CD4-positive, alpha-beta T cell treated with Interleukin-12 subunit alpha and Interleukin-12 subunit beta, for 1 hour (primary cell): ENCODE measurements around the gene PTPRM.

Experiments used
- DNase-seq: peaks from one replicate; pipeline ENCODE4 v3.0.0-alpha.2; 2020

The PTPRM gene

GRCh38 chr18:8133888-8134287 is 566.8 kb downstream of the PTPRM start:
- DNase-seq: no peak

GRCh38 chr18:8139127-8139527 is 572.0 kb downstream of the PTPRM start:
- DNase-seq: no peak

DNA sequence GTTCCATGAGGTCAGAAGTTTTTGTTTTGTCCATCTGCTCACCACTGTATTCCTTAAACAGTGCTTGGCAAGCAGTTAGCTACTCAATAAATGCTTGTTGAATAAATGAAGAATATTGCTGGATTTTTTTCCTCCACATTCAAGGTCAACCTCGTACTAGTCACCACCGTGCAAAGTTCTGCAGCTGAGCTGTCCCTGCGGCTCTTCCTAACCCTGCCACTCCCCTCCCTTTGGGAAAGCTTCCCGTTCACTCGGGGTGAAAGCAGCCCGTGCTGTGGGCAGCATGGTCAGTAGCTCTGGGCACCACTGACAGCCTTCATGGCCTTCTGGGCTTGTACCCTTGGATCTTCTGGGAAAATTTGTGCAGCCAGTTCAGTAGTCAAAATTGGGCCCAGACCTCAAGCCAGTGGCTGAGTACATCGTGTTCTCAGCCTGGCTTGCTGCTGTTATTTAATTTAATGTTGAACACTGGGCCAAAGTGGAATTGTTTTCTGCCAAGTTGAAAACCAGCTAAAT is 572.8 kb downstream of the PTPRM start:
- no peak for DNase-seq

- DNase-seq: no peak
Observed at GRCh38 chr18:8140841-8141501, 573.9 kb downstream of the PTPRM start.

DNA sequence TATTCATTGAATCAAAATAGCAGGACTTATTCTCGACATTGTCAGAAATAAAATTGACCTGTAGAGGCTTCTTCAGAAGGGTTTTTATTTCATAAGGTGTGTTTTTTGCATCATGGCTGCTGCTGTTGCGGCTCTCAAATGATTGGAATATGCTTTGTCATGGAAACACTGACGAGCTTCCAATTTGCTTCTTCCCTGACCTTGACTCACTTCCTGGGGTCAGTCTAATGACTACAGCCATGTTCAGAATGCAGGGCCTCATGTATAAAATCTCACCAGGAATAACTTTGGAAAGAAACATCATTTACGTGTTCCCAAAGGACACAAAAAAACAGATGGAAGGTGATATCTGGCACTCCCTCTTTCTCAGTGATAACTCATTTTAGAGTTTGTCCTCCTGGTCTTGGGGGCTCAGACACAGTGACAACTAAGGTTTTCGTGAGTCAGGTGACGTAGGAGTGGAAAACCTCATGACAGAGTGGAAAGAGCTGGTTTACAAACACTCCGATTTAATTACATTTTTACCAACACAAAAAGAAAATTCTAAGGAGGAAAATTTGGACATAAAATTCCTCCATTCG is 575.1 kb downstream of the PTPRM start:
- no peak for DNase-seq

- DNase-seq: no peak
Observed at GRCh38 chr18:8142932-8143331, 575.8 kb downstream of the PTPRM start.

DNA sequence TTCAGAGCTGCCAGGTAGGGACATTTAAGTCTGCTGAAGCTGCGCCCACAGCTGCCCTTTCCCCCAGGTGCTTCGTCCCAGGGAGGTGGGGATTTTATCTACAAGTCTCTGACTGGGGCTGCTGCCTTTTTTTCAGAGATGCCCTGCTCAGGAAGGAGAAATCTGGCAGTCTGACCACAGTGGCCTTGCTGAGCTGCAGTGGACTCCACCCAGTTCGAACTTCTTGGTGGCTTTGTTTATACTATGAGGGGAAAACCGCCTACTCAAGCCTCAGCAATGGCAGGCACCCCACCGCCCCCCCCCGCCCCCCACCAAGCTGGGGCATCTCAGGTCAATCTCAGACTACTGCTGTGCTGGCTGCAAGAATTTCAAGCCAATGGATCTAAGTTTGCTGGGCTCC is 584.1 kb downstream of the PTPRM start:
- no peak for DNase-seq

- no peak for DNase-seq
Observed at GRCh38 chr18:8153887-8154583, 586.9 kb downstream of the PTPRM start.

DNA sequence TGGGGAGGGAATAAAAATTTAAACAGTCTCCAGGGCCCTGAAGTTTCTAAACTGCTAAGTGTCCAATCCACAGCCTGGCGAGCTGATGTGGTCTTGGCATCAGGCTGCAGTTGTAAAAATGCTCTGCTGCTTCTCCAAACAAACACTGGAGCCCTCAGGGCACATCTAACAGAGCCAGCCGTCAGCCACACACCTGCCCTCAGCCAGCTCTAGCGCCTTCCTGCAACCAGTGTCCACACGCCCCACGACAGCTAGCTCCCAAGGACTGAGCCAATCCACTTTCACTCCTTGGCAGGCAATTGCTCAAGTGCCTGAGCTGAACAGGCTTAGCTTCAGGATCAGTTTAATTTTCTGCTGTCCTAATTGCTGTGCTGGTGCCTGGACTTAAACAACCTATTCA is 595.7 kb downstream of the PTPRM start:
- no peak for DNase-seq

DNA sequence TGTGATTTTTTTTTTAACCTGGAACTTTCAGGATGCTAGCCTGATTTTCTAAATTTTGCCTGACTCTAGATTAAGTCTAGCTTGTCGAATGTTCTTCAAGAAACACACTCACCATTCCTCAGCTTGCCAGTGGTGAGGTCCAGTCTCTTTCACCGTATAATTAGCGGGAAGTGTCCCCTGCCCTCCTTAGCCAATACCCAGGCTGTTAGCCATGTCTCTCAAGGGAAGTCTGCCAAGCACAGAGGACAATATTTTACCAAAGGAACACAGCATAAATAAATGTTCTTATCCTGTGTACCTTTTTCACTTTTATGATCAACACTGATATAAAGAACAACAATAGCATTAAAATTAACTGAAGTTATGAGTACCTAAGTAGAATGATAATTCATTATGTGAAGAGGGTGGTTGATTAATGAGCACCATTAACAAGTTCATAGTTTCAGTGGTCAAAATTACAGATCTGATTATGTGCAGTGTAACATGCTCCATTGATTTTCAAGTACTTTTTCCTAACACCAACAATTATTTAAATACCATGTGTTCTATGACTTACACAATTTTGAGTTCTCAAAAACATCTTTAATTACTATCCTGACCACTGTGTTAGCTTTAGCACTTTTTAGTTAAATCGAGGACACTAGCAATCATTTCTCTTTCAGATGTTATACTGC is 596.3 kb downstream of the PTPRM start:
- DNase-seq: no peak

DNA sequence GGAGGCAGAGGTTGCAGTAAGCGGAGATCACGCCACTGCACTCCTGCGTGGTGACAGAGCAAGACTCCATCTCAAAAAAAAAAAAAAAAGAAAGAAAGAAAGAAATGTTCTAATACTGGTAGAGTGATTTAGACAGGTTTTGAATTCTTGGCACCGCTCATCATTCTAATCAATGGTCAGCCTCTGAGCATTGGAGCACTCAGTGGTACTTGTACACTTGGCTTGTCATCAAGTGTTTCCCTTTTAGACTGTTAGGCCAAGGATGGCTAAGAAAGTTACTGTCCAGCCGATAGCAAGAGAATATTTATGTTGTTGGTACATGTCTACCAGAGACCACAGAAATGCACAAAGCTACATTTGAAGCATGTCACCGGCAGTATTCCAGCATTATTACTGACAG is 598.0 kb downstream of the PTPRM start:
- no peak for DNase-seq

- DNase-seq: no peak
Observed at GRCh38 chr18:8167026-8167425, 599.9 kb downstream of the PTPRM start.

DNA sequence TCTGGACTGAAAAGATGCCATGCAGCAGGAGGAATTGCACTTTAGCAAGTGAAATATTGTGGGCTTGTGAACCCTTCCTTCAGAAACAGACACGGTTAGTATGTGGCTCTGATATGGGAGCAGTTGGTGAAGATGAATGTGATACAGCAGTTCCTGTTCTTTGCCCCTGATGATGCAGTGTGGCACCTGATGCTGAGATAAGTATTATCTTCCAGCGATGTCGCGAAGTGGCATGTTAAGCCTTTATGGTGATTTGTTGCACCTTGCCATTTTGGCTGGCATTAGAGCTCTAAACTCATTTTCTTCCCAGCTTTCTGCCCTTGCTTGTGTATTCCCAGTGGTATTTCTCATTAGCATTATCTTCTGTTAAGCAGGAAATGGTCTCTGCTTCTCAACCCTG is 600.6 kb downstream of the PTPRM start:
- DNase-seq: no peak

- DNase-seq: no peak
Observed at GRCh38 chr18:8169722-8170121, 602.6 kb downstream of the PTPRM start.

DNA sequence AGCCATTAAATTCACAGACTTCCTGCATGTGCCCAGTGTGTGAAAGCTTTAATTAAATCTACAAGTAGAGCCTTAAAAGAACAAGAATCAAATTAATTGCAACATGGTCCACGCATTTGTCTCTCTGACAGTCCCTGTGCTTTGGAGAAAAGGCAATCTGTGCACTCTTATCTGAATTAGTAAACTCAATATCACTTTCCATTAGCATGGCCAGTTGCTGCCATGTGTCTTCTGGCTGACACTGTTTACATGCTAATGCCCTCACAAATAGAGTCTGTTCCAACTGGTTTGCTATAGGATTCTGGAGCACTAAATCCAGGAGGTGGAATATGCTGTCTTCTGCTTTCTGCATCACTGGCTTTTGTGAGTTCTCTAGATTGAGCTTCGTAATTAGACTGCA is 607.7 kb downstream of the PTPRM start:
- DNase-seq: no peak

DNA sequence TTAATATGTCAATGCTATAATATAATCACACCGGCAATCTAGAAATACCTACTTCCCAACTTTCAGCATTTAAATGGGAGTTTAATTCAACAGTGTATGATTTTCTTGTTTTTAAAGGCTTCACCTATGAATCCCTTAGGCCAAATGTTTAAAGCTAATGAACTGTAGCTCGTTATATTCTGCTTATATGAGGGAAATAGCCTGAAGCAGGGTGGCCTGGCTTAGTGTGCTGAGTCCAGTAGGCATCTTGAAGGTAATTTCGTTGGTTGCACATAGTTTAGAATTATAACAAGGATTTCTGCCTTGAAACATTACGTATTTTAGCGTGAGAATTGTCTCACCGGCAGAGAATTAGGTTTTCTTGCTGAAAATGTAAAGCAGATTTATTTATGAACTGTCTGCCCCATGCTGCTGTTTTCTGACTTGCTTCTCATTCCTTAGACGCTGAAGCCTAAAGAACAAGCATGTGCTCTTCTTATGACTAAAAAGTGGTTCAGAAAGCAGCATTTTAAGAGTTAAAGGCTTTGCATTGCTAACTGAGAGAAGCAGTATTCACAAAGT is 608.5 kb downstream of the PTPRM start:
- DNase-seq: no peak

GRCh38 chr18:8176109-8176508 is 609.0 kb downstream of the PTPRM start:
- no peak for DNase-seq

DNA sequence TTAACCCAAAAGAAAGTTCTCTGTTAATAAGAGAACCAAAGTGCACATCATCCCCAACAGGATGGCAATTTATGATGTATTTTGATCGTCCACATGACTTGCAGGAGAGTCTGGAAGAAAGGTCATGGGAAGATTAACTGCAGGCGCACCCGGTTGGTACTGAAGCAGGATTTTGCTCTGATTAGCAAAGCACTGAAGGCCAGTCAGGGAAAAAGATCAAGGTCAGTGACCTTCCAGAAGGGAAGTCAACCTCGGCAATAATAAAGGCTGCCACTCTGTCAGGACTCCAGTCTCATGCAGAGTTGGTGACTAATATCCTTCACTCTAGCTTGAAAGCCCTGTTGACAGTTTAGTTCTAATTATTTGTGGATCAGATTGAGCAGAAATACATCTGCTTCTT is 609.4 kb downstream of the PTPRM start:
- no peak for DNase-seq

GRCh38 chr18:8177330-8178016 is 610.4 kb downstream of the PTPRM start:
- no peak for DNase-seq

- DNase-seq: no peak
Observed at GRCh38 chr18:8186413-8186812, 619.3 kb downstream of the PTPRM start.

- DNase-seq: no peak
Observed at GRCh38 chr18:8188184-8188583, 621.1 kb downstream of the PTPRM start.

DNA sequence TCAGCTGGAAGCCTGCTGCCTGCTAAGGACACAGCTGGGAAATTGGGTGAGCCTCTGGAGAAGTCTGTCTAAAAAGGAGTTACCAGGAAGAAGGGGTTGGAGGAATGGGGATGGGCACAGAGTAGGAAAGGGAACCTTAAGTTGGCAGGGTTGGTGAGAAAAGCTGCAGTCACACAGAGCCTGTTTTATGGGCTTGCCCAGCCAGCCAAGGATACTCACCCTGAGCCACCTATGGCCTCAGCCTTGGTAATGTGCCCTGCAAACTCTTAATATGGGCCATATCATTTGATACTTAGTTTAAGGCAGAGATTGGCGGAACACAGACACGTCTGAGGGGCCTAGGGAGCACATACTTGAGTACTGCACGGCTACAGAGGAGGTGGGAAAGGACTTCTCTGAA is 623.9 kb downstream of the PTPRM start:
- DNase-seq: no peak

DNA sequence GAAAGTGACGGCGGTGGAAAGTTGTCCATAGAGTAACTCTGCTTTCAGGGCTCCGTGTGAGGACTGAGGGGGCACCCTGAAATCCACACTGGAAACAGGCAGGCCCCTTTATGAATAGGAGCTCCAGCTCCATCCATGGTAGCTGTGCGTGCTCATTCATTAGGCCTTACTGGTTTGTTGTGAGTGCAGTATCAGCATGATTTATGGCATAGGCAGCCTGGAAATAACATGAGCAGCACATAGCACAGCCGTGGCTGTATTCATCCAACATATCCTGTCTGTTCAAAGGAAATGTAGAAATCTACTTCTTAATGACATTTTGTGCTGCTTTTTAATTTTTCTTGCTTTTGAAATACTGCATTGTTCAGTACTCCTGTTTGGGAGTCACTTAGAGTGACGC is 627.3 kb downstream of the PTPRM start:
- no peak for DNase-seq
